Neural cell (in vitro differentiated cells): Measurements from ENCODE around the gene FARP2. TPM values are rescaled to one million over a fixed set of nuclear protein-coding genes. Genes with fewer than 3 reads are reported as not detected.

Source experiments
- H2AFZ ChIP-seq: fragments of 200-600, 300-800 bp; sonication (generic), shearing (Covaris generic); 2 replicates; pipeline ENCODE4 v1.6.0; 2014; ENCODE audit warnings: low read depth, mild to moderate bottlenecking, antibody characterized with exemption, low read length, moderate library complexity
- H3F3A ChIP-seq: fragments of 200-600 bp; shearing (Covaris generic); 2 replicates; pipeline ENCODE4 v1.6.1; 2016; ENCODE audit warnings: mild to moderate bottlenecking, moderate library complexity, mixed read lengths, antibody characterized with exemption, low read length; ENCODE audit not compliant: insufficient read depth, poor library complexity, severe bottlenecking
- H3K27ac ChIP-seq: fragments of 200-600, 300-800 bp; sonication (generic), shearing (Covaris generic); 2 replicates; pipeline ENCODE4 v1.5.1; 2014; ENCODE audit warnings: mild to moderate bottlenecking, low read length, moderate library complexity
- H3K27me3 ChIP-seq: fragments of 300-800, 200-600 bp; sonication (generic), shearing (Covaris generic); 2 replicates; pipeline ENCODE4 v1.6.0; 2014; ENCODE audit warnings: mild to moderate bottlenecking, low read depth, low read length, moderate library complexity; ENCODE audit not compliant: insufficient read depth
- H3K36me3 ChIP-seq: fragments of 300-800, 200-600 bp; sonication (generic), shearing (Covaris generic); 2 replicates; pipeline ENCODE4 v1.5.1; 2014; ENCODE audit warnings: mild to moderate bottlenecking, antibody characterized with exemption, low read length, moderate library complexity; ENCODE audit not compliant: insufficient read depth
- H3K4me2 ChIP-seq: fragments of 300-800, 200-600 bp; sonication (generic), shearing (Covaris generic); 2 replicates; pipeline ENCODE4 v1.6.0; 2014; ENCODE audit warnings: mild to moderate bottlenecking, low read length
- H3K4me3 ChIP-seq: fragments of 300-800, 200-600 bp; sonication (generic), shearing (Covaris generic); 2 replicates; pipeline ENCODE4 v1.5.1; 2014; ENCODE audit warnings: mild to moderate bottlenecking, low read length, moderate library complexity
- H3K79me2 ChIP-seq: fragments of 200-600 bp; shearing (Covaris generic); replicated peaks from 2 replicates; pipeline ENCODE4 v1.6.0; 2014; ENCODE audit warnings: mild to moderate bottlenecking, low read length, moderate library complexity; ENCODE audit not compliant: insufficient read depth
- H3K9ac ChIP-seq: fragments of 300-800, 200-600 bp; sonication (generic), shearing (Covaris generic); 2 replicates; pipeline ENCODE4 v1.6.1; 2016; ENCODE audit warnings: mild to moderate bottlenecking, low read length, mixed read lengths
- H3K9me2 ChIP-seq: fragments of 200-600 bp; shearing (Covaris generic); 2 replicates; pipeline ENCODE4 v1.6.1; 2016; ENCODE audit warnings: mild to moderate bottlenecking, low read length, mixed read lengths; ENCODE audit not compliant: insufficient read depth
- H3K9me3 ChIP-seq: fragments of 200-600, 300-800 bp; sonication (generic), shearing (Covaris generic); 2 replicates; pipeline ENCODE4 v1.6.1; 2016; ENCODE audit warnings: mild to moderate bottlenecking, mixed run types, low read length, moderate library complexity, mixed read lengths
- H4K20me1 ChIP-seq: fragments of 200-600 bp; shearing (Covaris generic); 2 replicates; pipeline ENCODE4 v1.6.1; 2016; ENCODE audit warnings: mild to moderate bottlenecking, mixed run types; ENCODE audit not compliant: insufficient read depth
- EP300 ChIP-seq: fragments of 450-650 bp; conservative IDR thresholded peaks from 2 replicates; pipeline ENCODE4 v1.6.1; 2014; ENCODE audit warnings: antibody characterized with exemption, mild to moderate bottlenecking, moderate library complexity; ENCODE audit not compliant: poor library complexity, severe bottlenecking
- EZH2 ChIP-seq: fragments of 200-600, 300-800 bp; shearing (Covaris generic), sonication (generic); IDR thresholded peaks from 2 replicates; pipeline ENCODE4 v1.6.1; 2014; ENCODE audit warnings: antibody characterized with exemption, low read length, borderline replicate concordance, mild to moderate bottlenecking; ENCODE audit not compliant: insufficient read depth, poor library complexity, severe bottlenecking
- MXI1 ChIP-seq: fragments of 450-650 bp; conservative IDR thresholded peaks from 2 replicates; pipeline ENCODE4 v1.6.1; 2014; ENCODE audit warnings: antibody characterized with exemption, mild to moderate bottlenecking; ENCODE audit not compliant: poor library complexity, severe bottlenecking
- POLR2AphosphoS5 ChIP-seq: IDR thresholded peaks from 2 replicates; pipeline ENCODE4 v1.6.1; 2012
- RAD21 ChIP-seq: fragments of 450-650 bp; conservative IDR thresholded peaks from 2 replicates; pipeline ENCODE4 v1.6.1; 2014; ENCODE audit warnings: antibody characterized with exemption, mild to moderate bottlenecking, moderate library complexity
- SMC3 ChIP-seq: fragments of 450-650 bp; conservative IDR thresholded peaks from 2 replicates; pipeline ENCODE4 v1.6.1; 2014; ENCODE audit warnings: antibody characterized with exemption, mild to moderate bottlenecking, moderate library complexity; ENCODE audit not compliant: poor library complexity
- TAF1 ChIP-seq: IDR thresholded peaks from 2 replicates; pipeline ENCODE4 v1.6.1; 2012; ENCODE audit warnings: low read depth
- polyA plus RNA-seq: library from polyadenylated mRNA; depleted of rRNA; stranded (reverse); fragments of >200 nt; gene quantifications from 2 replicates; pipeline ENCODE4 v1.2.3, GENCODE V29; 2014
- TF ChIP-seq, protein P1 (sequence below): fragments of 450-650 bp; IDR thresholded peaks from 2 replicates; pipeline ENCODE4 v1.5.1; 2014; ENCODE audit warnings: antibody characterized with exemption, mild to moderate bottlenecking, moderate library complexity; ENCODE audit not compliant: poor library complexity, severe bottlenecking
- TF ChIP-seq, protein P2 (sequence below): IDR thresholded peaks from 2 replicates; pipeline ENCODE4 v1.6.1; 2012; ENCODE audit warnings: borderline replicate concordance

Gene FARP2
- polyA plus RNA-seq, 1 donor from 2014 or later: 13.3 TPM

DNA sequence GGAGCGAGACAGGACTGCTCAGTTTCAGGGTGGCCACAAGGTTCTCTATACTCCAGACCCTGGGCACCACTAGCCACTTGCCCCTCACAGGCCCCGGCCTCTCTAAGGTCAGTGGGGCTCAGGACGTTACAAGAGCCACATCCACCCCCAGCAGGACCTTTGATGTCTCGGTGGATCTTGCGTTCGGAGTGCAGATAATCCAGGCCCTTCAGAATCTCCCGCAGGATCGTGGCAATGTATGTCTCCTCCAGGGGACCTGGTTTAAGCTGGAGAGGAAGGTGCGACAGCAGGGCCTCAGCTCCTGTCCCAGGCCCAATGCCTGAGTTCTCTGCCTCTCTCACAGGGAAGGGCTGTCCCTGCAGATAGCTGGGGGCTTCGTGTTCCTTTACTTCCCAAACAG is 143.9 kb downstream of the FARP2 start:
- H3F3A ChIP-seq: no peaks in the 10 kb centered on the region
- H3K9ac ChIP-seq: no peak overlapping the region
- H3K4me2 ChIP-seq: no peak overlapping the region
- TF ChIP-seq TAF1 (no peak), RAD21 (no peak), POLR2AphosphoS5 (no peak), SMC3 (no peak), EP300 (no peak), MXI1 (no peak), EZH2 (no peak)
- TF ChIP-seq, protein P1, sequence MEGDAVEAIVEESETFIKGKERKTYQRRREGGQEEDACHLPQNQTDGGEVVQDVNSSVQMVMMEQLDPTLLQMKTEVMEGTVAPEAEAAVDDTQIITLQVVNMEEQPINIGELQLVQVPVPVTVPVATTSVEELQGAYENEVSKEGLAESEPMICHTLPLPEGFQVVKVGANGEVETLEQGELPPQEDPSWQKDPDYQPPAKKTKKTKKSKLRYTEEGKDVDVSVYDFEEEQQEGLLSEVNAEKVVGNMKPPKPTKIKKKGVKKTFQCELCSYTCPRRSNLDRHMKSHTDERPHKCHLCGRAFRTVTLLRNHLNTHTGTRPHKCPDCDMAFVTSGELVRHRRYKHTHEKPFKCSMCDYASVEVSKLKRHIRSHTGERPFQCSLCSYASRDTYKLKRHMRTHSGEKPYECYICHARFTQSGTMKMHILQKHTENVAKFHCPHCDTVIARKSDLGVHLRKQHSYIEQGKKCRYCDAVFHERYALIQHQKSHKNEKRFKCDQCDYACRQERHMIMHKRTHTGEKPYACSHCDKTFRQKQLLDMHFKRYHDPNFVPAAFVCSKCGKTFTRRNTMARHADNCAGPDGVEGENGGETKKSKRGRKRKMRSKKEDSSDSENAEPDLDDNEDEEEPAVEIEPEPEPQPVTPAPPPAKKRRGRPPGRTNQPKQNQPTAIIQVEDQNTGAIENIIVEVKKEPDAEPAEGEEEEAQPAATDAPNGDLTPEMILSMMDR: no peak
- TF ChIP-seq, protein P2, sequence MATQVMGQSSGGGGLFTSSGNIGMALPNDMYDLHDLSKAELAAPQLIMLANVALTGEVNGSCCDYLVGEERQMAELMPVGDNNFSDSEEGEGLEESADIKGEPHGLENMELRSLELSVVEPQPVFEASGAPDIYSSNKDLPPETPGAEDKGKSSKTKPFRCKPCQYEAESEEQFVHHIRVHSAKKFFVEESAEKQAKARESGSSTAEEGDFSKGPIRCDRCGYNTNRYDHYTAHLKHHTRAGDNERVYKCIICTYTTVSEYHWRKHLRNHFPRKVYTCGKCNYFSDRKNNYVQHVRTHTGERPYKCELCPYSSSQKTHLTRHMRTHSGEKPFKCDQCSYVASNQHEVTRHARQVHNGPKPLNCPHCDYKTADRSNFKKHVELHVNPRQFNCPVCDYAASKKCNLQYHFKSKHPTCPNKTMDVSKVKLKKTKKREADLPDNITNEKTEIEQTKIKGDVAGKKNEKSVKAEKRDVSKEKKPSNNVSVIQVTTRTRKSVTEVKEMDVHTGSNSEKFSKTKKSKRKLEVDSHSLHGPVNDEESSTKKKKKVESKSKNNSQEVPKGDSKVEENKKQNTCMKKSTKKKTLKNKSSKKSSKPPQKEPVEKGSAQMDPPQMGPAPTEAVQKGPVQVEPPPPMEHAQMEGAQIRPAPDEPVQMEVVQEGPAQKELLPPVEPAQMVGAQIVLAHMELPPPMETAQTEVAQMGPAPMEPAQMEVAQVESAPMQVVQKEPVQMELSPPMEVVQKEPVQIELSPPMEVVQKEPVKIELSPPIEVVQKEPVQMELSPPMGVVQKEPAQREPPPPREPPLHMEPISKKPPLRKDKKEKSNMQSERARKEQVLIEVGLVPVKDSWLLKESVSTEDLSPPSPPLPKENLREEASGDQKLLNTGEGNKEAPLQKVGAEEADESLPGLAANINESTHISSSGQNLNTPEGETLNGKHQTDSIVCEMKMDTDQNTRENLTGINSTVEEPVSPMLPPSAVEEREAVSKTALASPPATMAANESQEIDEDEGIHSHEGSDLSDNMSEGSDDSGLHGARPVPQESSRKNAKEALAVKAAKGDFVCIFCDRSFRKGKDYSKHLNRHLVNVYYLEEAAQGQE: no peak
- H4K20me1 ChIP-seq: no peaks in the 10 kb centered on the region
- no peaks in the 10 kb centered on the region for H3K9me2 ChIP-seq
- H3K79me2 ChIP-seq: no peaks in the 10 kb centered on the region
- no peak overlapping the region for H3K27ac ChIP-seq
- no peaks in the 10 kb centered on the region for H3K36me3 ChIP-seq
- H3K4me3 ChIP-seq: no peak overlapping the region
- no peak overlapping the region for H2AFZ ChIP-seq
- H3K9me3 ChIP-seq: no peaks in the 10 kb centered on the region
- H3K27me3 ChIP-seq: no peaks in the 10 kb centered on the region

DNA sequence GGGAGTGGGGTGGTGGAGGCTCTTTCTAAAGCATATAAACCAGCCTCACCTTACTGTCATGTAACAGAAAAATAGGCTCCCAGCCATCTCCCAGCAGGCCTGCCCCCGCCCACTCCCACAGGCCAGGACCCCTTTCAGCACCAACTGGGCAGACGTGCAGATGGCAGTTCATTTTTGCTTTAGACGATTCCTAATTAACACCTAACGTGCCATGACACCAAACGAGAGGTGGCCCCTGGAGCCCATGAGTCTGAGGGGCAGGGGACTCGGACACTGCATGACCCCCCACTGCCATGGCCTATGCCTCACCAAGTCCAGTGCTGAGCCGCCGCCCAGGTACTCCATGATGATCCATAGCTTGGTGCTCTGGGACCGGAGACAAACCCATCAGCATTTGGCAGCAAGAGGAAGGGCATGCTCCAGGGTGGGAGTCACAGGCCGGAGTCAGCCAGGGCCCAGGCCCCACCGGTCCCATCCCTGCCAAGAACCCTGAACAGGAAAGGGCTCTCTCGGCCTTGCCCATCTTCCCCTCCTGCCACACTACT is 144.4 kb downstream of the FARP2 start:
- Histone ChIP-seq H3K9me2 (no peaks in the 10 kb centered on the region), H3K9me3 (no peaks in the 10 kb centered on the region), H3K79me2 (peaks cover 3% of the 10 kb centered on the region), H3K36me3 (no peaks in the 10 kb centered on the region), H2AFZ (no peak overlapping the region), H3F3A (no peaks in the 10 kb centered on the region), H3K4me3 (no peak overlapping the region), H3K9ac (no peak overlapping the region), H3K27me3 (no peaks in the 10 kb centered on the region), H3K4me2 (no peak overlapping the region), H4K20me1 (peaks cover 2% of the 10 kb centered on the region), H3K27ac (no peak overlapping the region)
- TF ChIP-seq POLR2AphosphoS5: no peak
- no peak for TF ChIP-seq TAF1

DNA sequence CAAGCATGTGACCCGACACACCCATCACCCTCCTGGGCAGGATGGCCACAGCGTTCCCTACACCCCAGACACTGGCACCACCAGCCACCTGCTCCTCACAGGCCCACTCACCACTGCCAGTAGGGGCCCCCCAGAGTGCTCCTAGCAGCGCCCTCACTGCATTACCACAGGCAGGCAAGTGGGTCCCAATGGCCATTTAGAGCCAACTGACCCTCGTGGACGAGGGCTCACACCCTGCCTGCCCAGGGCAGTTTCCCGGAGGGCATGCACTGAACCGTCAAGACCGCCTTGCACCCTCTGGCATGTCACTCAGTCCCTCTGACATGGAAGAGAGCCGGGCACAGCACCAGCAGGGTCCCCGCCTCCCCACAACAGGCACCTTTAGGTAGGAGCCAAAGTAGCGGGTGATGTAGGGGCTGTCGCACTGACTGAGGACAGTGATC is 145.0 kb downstream of the FARP2 start:
- Histone ChIP-seq H3K9me3 (no peaks in the 10 kb centered on the region), H3K79me2 (peaks cover 9% of the 10 kb centered on the region), H3K4me2 (no peak overlapping the region), H3K27ac (no peak overlapping the region), H3K27me3 (no peaks in the 10 kb centered on the region), H3F3A (no peaks in the 10 kb centered on the region), H3K9ac (no peak overlapping the region), H3K4me3 (no peak overlapping the region), H3K9me2 (no peaks in the 10 kb centered on the region), H2AFZ (no peak overlapping the region), H4K20me1 (peaks cover 7% of the 10 kb centered on the region), H3K36me3 (no peaks in the 10 kb centered on the region)
- TF ChIP-seq, protein P1: no peak
- TF ChIP-seq, protein P2: no peak
- TF ChIP-seq EZH2: no peak
- no peak for TF ChIP-seq EP300
- no peak for TF ChIP-seq MXI1
- no peak for TF ChIP-seq TAF1
- TF ChIP-seq SMC3: no peak
- TF ChIP-seq RAD21: no peak
